Neural cell (in vitro differentiated cells): Measurements from ENCODE around the gene ABHD17A. TPM values are rescaled to one million over a fixed set of nuclear protein-coding genes. Genes with fewer than 3 reads are reported as not detected.

ENCODE experiments used
- H2AFZ ChIP-seq: fragments of 200-600, 300-800 bp; sonication (generic), shearing (Covaris generic); 2 replicates; pipeline ENCODE4 v1.6.0; 2014; ENCODE audit warnings: low read depth, mild to moderate bottlenecking, antibody characterized with exemption, low read length, moderate library complexity
- H3F3A ChIP-seq: fragments of 200-600 bp; shearing (Covaris generic); 2 replicates; pipeline ENCODE4 v1.6.1; 2016; ENCODE audit warnings: mild to moderate bottlenecking, moderate library complexity, mixed read lengths, antibody characterized with exemption, low read length; ENCODE audit not compliant: insufficient read depth, poor library complexity, severe bottlenecking
- H3K27ac ChIP-seq: fragments of 200-600, 300-800 bp; sonication (generic), shearing (Covaris generic); 2 replicates; pipeline ENCODE4 v1.5.1; 2014; ENCODE audit warnings: mild to moderate bottlenecking, low read length, moderate library complexity
- H3K27me3 ChIP-seq: fragments of 300-800, 200-600 bp; sonication (generic), shearing (Covaris generic); 2 replicates; pipeline ENCODE4 v1.6.0; 2014; ENCODE audit warnings: mild to moderate bottlenecking, low read depth, low read length, moderate library complexity; ENCODE audit not compliant: insufficient read depth
- H3K36me3 ChIP-seq: fragments of 300-800, 200-600 bp; sonication (generic), shearing (Covaris generic); 2 replicates; pipeline ENCODE4 v1.5.1; 2014; ENCODE audit warnings: mild to moderate bottlenecking, antibody characterized with exemption, low read length, moderate library complexity; ENCODE audit not compliant: insufficient read depth
- H3K4me2 ChIP-seq: fragments of 300-800, 200-600 bp; sonication (generic), shearing (Covaris generic); 2 replicates; pipeline ENCODE4 v1.6.0; 2014; ENCODE audit warnings: mild to moderate bottlenecking, low read length
- H3K4me3 ChIP-seq: fragments of 300-800, 200-600 bp; sonication (generic), shearing (Covaris generic); 2 replicates; pipeline ENCODE4 v1.5.1; 2014; ENCODE audit warnings: mild to moderate bottlenecking, low read length, moderate library complexity
- H3K79me2 ChIP-seq: fragments of 200-600 bp; shearing (Covaris generic); replicated peaks from 2 replicates; pipeline ENCODE4 v1.6.0; 2014; ENCODE audit warnings: mild to moderate bottlenecking, low read length, moderate library complexity; ENCODE audit not compliant: insufficient read depth
- H3K9ac ChIP-seq: fragments of 300-800, 200-600 bp; sonication (generic), shearing (Covaris generic); 2 replicates; pipeline ENCODE4 v1.6.1; 2016; ENCODE audit warnings: mild to moderate bottlenecking, low read length, mixed read lengths
- H3K9me2 ChIP-seq: fragments of 200-600 bp; shearing (Covaris generic); 2 replicates; pipeline ENCODE4 v1.6.1; 2016; ENCODE audit warnings: mild to moderate bottlenecking, low read length, mixed read lengths; ENCODE audit not compliant: insufficient read depth
- H3K9me3 ChIP-seq: fragments of 200-600, 300-800 bp; sonication (generic), shearing (Covaris generic); 2 replicates; pipeline ENCODE4 v1.6.1; 2016; ENCODE audit warnings: mild to moderate bottlenecking, mixed run types, low read length, moderate library complexity, mixed read lengths
- H4K20me1 ChIP-seq: fragments of 200-600 bp; shearing (Covaris generic); 2 replicates; pipeline ENCODE4 v1.6.1; 2016; ENCODE audit warnings: mild to moderate bottlenecking, mixed run types; ENCODE audit not compliant: insufficient read depth
- CTCF ChIP-seq: fragments of 450-650 bp; IDR thresholded peaks from 2 replicates; pipeline ENCODE4 v1.5.1; 2014; ENCODE audit warnings: antibody characterized with exemption, mild to moderate bottlenecking, moderate library complexity; ENCODE audit not compliant: poor library complexity, severe bottlenecking
- EP300 ChIP-seq: fragments of 450-650 bp; conservative IDR thresholded peaks from 2 replicates; pipeline ENCODE4 v1.6.1; 2014; ENCODE audit warnings: antibody characterized with exemption, mild to moderate bottlenecking, moderate library complexity; ENCODE audit not compliant: poor library complexity, severe bottlenecking
- EZH2 ChIP-seq: fragments of 200-600, 300-800 bp; shearing (Covaris generic), sonication (generic); IDR thresholded peaks from 2 replicates; pipeline ENCODE4 v1.6.1; 2014; ENCODE audit warnings: antibody characterized with exemption, low read length, borderline replicate concordance, mild to moderate bottlenecking; ENCODE audit not compliant: insufficient read depth, poor library complexity, severe bottlenecking
- MXI1 ChIP-seq: fragments of 450-650 bp; conservative IDR thresholded peaks from 2 replicates; pipeline ENCODE4 v1.6.1; 2014; ENCODE audit warnings: antibody characterized with exemption, mild to moderate bottlenecking; ENCODE audit not compliant: poor library complexity, severe bottlenecking
- POLR2AphosphoS5 ChIP-seq: IDR thresholded peaks from 2 replicates; pipeline ENCODE4 v1.6.1; 2012
- RAD21 ChIP-seq: fragments of 450-650 bp; conservative IDR thresholded peaks from 2 replicates; pipeline ENCODE4 v1.6.1; 2014; ENCODE audit warnings: antibody characterized with exemption, mild to moderate bottlenecking, moderate library complexity
- REST ChIP-seq: IDR thresholded peaks from 2 replicates; pipeline ENCODE4 v1.6.1; 2012; ENCODE audit warnings: borderline replicate concordance
- SMC3 ChIP-seq: fragments of 450-650 bp; conservative IDR thresholded peaks from 2 replicates; pipeline ENCODE4 v1.6.1; 2014; ENCODE audit warnings: antibody characterized with exemption, mild to moderate bottlenecking, moderate library complexity; ENCODE audit not compliant: poor library complexity
- TAF1 ChIP-seq: IDR thresholded peaks from 2 replicates; pipeline ENCODE4 v1.6.1; 2012; ENCODE audit warnings: low read depth
- polyA plus RNA-seq: library from polyadenylated mRNA; depleted of rRNA; stranded (reverse); fragments of >200 nt; gene quantifications from 2 replicates; pipeline ENCODE4 v1.2.3, GENCODE V29; 2014

ABHD17A gene
- polyA plus RNA-seq, 1 donor from 2014 or later = 116 TPM

GRCh38 chr19:1910177-1910576 is 24.9 kb upstream of the ABHD17A start:
- TF ChIP-seq TAF1 (no peak), REST (no peak), POLR2AphosphoS5 (no peak), MXI1 (no peak), SMC3 (no peak), EP300 (no peak), CTCF (no peak), EZH2 (no peak), RAD21 (no peak)
- H3K27me3 ChIP-seq = no peaks in the 10 kb centered on the region
- H3F3A ChIP-seq = no peaks in the 10 kb centered on the region
- no peak overlapping the region for H3K27ac ChIP-seq
- no peaks in the 10 kb centered on the region for H3K9me2 ChIP-seq
- H3K36me3 ChIP-seq = no peaks in the 10 kb centered on the region
- H3K9me3 ChIP-seq = no peaks in the 10 kb centered on the region
- no peak overlapping the region for H3K9ac ChIP-seq
- H2AFZ ChIP-seq = no peak overlapping the region
- H3K4me3 ChIP-seq = no peak overlapping the region
- H3K79me2 ChIP-seq = peaks cover 12% of the 10 kb centered on the region
- H3K4me2 ChIP-seq = no peak overlapping the region
- H4K20me1 ChIP-seq = peaks cover 3% of the 10 kb centered on the region

GRCh38 chr19:1909761-1910080 is 24.4 kb upstream of the ABHD17A start:
- Histone ChIP-seq H3K36me3 (no peaks in the 10 kb centered on the region), H3K4me2 (no peak overlapping the region), H3K4me3 (no peak overlapping the region), H2AFZ (no peak overlapping the region), H4K20me1 (peaks cover 3% of the 10 kb centered on the region), H3F3A (no peaks in the 10 kb centered on the region), H3K27ac (no peak overlapping the region), H3K9me2 (no peaks in the 10 kb centered on the region), H3K27me3 (no peaks in the 10 kb centered on the region), H3K9ac (no peak overlapping the region), H3K9me3 (no peaks in the 10 kb centered on the region), H3K79me2 (peaks cover 12% of the 10 kb centered on the region)
- no peak for TF ChIP-seq POLR2AphosphoS5
- no peak for TF ChIP-seq RAD21
- no peak for TF ChIP-seq EZH2
- TF ChIP-seq EP300 = no peak
- TF ChIP-seq MXI1 = no peak
- TF ChIP-seq TAF1 = no peak
- TF ChIP-seq SMC3 = no peak
- TF ChIP-seq REST = no peak
- TF ChIP-seq CTCF = no peak
